NCI-H2171 treated with DMSO at 0.1 percent for 48 hours (cell line): ENCODE measurements around the gene OSGEP.

Source experiments
- DNase-seq: peaks from one replicate; lab custom pipeline; 2025; lab: John Stamatoyannopoulos, UW

The OSGEP gene

GRCh38 chr14:20429801-20430669 lies 24.6 kb downstream of the OSGEP start:
- DNase-seq: no peak

- DNase-seq: no peak
Measured at GRCh38 chr14:20428802-20429201, 25.8 kb downstream of the OSGEP start.

- no peak for DNase-seq
Measured at GRCh38 chr14:20428010-20428365, 26.6 kb downstream of the OSGEP start.

GRCh38 chr14:20427231-20428009 lies 27.2 kb downstream of the OSGEP start:
- DNase-seq: no peak

GRCh38 chr14:20424851-20425250 lies 29.8 kb downstream of the OSGEP start:
- DNase-seq: no peak

GRCh38 chr14:20422886-20423285 lies 31.7 kb downstream of the OSGEP start:
- DNase-seq: no peak

- DNase-seq: no peak
Measured at GRCh38 chr14:20421267-20421666, 33.3 kb downstream of the OSGEP start.

GRCh38 chr14:20419419-20419818 lies 35.2 kb downstream of the OSGEP start:
- no peak for DNase-seq

GRCh38 chr14:20418501-20418909 lies 36.1 kb downstream of the OSGEP start:
- DNase-seq: no peak

GRCh38 chr14:20417250-20418186 lies 37.1 kb downstream of the OSGEP start:
- peak; percentile 70 for DNase-seq

- no peak for DNase-seq
Measured at GRCh38 chr14:20416223-20416622, 38.4 kb downstream of the OSGEP start.

- DNase-seq: peak; percentile 60
Measured at GRCh38 chr14:20415782-20416206, 38.8 kb downstream of the OSGEP start.

- DNase-seq: peak; percentile 68
Measured at GRCh38 chr14:20413744-20414082, 40.9 kb downstream of the OSGEP start.

- DNase-seq: peak; percentile 90
Measured at GRCh38 chr14:20412876-20413743, 41.5 kb downstream of the OSGEP start, which contains the start of gene TEP1. Gene TEP1, minus strand, starts transcription at chr14:20413501. Its CDS starts 5,062 bp downstream, at chr14:20408439.

GRCh38 chr14:20412411-20412810 lies 42.2 kb downstream of the OSGEP start:
- peak; percentile 36 for DNase-seq

- DNase-seq: no peak
Measured at GRCh38 chr14:20409226-20409625, 45.4 kb downstream of the OSGEP start.

GRCh38 chr14:20403521-20403920 lies 51.1 kb downstream of the OSGEP start:
- no peak for DNase-seq

- DNase-seq: no peak
Measured at GRCh38 chr14:20400965-20401593, 53.5 kb downstream of the OSGEP start.

GRCh38 chr14:20400589-20400964 lies 54.0 kb downstream of the OSGEP start:
- no peak for DNase-seq

GRCh38 chr14:20397511-20397910 lies 57.1 kb downstream of the OSGEP start:
- no peak for DNase-seq
